Urinary bladder (tissue), 4 donors: ENCODE results near the gene PEAK1. TPM values are rescaled to one million over a fixed set of nuclear protein-coding genes. Genes with fewer than 3 reads are reported as not detected.

Experiments
- DNase-seq: peaks from one replicate; pipeline ENCODE4 v3.0.0-alpha.2; 2015; ENCODE audit errors: extremely low spot score
- H3K27ac ChIP-seq: one replicate; pipeline ENCODE4 v1.5.1; 2013; ENCODE audit warnings: low read depth, mild to moderate bottlenecking, moderate library complexity
- H3K36me3 ChIP-seq: one replicate; pipeline ENCODE4 v1.6.1; 2013; ENCODE audit warnings: mild to moderate bottlenecking, moderate library complexity; ENCODE audit not compliant: insufficient read depth
- H3K4me1 ChIP-seq: one replicate; pipeline ENCODE4 v1.6.1; 2013; ENCODE audit warnings: mild to moderate bottlenecking, moderate library complexity; ENCODE audit not compliant: insufficient read depth
- H3K4me3 ChIP-seq: one replicate; pipeline ENCODE4 v1.5.1; 2013; ENCODE audit warnings: low read depth, low read length
- WGBS: extraction: QIAGEN DNeasy Blood & Tissue Kit; methylation state at CpG from one replicate; pipeline ENCODE4 v1.1.7; 2013; 5-methylcytosine and 5-hydroxymethylcytosine counted together
- polyA plus RNA-seq: library from polyadenylated mRNA; stranded (reverse); fragments of 200-250 nt; gene quantifications from one replicate; pipeline ENCODE4 v1.2.3, GENCODE V29; 2013
- total RNA-seq: library from RNA; depleted of rRNA; stranded (reverse); fragments of >200 nt; gene quantifications from one replicate; pipeline ENCODE4 v1.2.3, GENCODE V29; 2014
- donor health status: healthy with polysubstance abuse.
- donor health status: healthy.

Gene PEAK1
- total and polyA plus RNA-seq, 2 donors: 15.7 to 146 TPM

DNA sequence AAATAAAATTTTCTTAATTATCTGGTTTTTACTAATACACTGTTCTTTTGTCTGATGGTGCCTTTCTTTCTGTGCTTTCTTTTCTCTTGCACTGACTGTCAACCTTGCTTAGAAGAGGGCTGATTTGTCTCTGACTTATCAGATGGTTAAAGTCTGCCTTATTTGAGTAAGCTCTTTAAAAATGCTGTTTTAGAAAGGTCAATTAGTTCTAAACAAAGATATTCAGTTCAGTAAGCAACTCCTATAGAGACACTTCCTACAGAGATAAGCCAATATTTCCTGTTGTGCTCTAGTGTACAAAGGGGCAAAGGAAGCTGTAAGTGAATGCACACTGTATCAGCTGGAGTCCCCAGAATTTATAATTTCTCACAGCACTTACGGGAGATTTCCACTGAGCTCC lies 195.6 kb downstream of the PEAK1 start:
- Histone ChIP-seq H3K4me1 (no peaks in the 10 kb centered on the region), H3K27ac (no peak overlapping the region), H3K36me3 (no peaks in the 10 kb centered on the region), H3K4me3 (no peak overlapping the region)
- WGBS: 69% methylated on average over 1 of the region's 1 CpG
- no peak for DNase-seq

GRCh38 chr15:77221708-77222107 lies 198.2 kb downstream of the PEAK1 start:
- WGBS: 60% methylated on average over 3 of the region's 3 CpGs
- no peak overlapping the region for H3K27ac ChIP-seq
- no peaks in the 10 kb centered on the region for H3K4me1 ChIP-seq
- DNase-seq: no peak
- H3K4me3 ChIP-seq: no peak overlapping the region
- H3K36me3 ChIP-seq: no peaks in the 10 kb centered on the region

- no peak for DNase-seq
- H3K4me3 ChIP-seq: no peak overlapping the region
- H3K27ac ChIP-seq: no peak overlapping the region
- 86% methylated on average over 3 of the region's 3 CpGs for WGBS
- H3K36me3 ChIP-seq: no peaks in the 10 kb centered on the region
- no peaks in the 10 kb centered on the region for H3K4me1 ChIP-seq
Measured at GRCh38 chr15:77221174-77221573, 198.7 kb downstream of the PEAK1 start.

DNA sequence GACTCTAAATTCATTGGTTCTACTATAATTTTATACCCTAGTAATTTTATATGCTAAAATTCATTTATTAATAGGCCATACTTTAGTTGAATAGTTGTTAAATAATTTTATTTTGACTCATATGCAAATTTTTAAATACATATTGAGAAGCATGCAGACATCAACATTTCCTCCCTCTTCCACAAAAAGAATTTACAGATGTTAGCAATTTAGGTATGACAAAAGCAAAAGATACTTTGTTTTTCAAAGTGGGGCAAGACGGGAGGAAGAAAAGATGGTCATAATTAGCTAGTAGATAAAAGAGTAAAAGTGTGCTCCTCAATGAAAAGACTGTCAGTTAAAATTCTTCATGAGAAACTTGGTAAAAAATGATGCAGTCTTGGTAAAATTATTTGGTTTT lies 200.1 kb downstream of the PEAK1 start:
- DNase-seq: no peak
- Histone ChIP-seq H3K27ac (no peak overlapping the region), H3K4me3 (no peak overlapping the region), H3K36me3 (no peaks in the 10 kb centered on the region), H3K4me1 (no peaks in the 10 kb centered on the region)
- WGBS: 97% methylated on average over 1 of the region's 1 CpG

GRCh38 chr15:77209221-77209620 lies 210.7 kb downstream of the PEAK1 start:
- Histone ChIP-seq H3K4me3 (no peak overlapping the region), H3K4me1 (no peaks in the 10 kb centered on the region), H3K27ac (no peak overlapping the region), H3K36me3 (peaks cover 3% of the 10 kb centered on the region)
- WGBS: 89% methylated on average over 2 of the region's 2 CpGs
- DNase-seq: no peak

DNA sequence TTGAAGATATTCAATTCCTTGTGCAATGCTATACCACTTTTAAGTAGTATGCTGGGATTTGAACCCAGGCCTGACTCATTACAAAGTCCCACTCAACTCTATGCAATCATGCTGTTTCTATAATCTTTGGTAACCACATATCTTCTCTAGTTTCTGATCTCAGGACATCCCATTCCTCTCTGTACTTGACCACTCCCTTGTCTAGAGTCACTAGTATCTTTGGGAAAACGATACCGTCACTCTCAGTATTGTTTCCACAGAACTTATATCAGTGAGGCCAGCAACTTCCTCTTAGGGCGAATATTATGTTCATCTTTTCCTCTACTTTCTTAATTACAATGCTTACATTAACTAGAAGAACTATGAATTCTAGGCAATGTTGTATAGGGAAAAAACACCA lies 211.7 kb downstream of the PEAK1 start:
- Histone ChIP-seq H3K36me3 (peaks cover 3% of the 10 kb centered on the region), H3K4me3 (no peak overlapping the region), H3K27ac (no peak overlapping the region), H3K4me1 (no peaks in the 10 kb centered on the region)
- 88% methylated on average over 3 of the region's 3 CpGs for WGBS
- DNase-seq: no peak

- Histone ChIP-seq H3K4me3 (no peak overlapping the region), H3K27ac (no peak overlapping the region), H3K36me3 (peaks cover 4% of the 10 kb centered on the region), H3K4me1 (no peaks in the 10 kb centered on the region)
- no peak for DNase-seq
Measured at GRCh38 chr15:77201665-77202064, 218.2 kb downstream of the PEAK1 start.

- Histone ChIP-seq H3K27ac (no peak overlapping the region), H3K36me3 (peaks cover 4% of the 10 kb centered on the region), H3K4me1 (no peaks in the 10 kb centered on the region), H3K4me3 (no peak overlapping the region)
- DNase-seq: no peak
Measured at GRCh38 chr15:77196381-77196780, 223.5 kb downstream of the PEAK1 start.

- H3K4me3 ChIP-seq: no peak overlapping the region
- no peak for DNase-seq
- no peak overlapping the region for H3K27ac ChIP-seq
- WGBS: 99% methylated on average over 3 of the region's 3 CpGs
- peaks cover 4% of the 10 kb centered on the region for H3K36me3 ChIP-seq
- H3K4me1 ChIP-seq: no peaks in the 10 kb centered on the region
Measured at GRCh38 chr15:77195586-77195985, 224.3 kb downstream of the PEAK1 start.

DNA sequence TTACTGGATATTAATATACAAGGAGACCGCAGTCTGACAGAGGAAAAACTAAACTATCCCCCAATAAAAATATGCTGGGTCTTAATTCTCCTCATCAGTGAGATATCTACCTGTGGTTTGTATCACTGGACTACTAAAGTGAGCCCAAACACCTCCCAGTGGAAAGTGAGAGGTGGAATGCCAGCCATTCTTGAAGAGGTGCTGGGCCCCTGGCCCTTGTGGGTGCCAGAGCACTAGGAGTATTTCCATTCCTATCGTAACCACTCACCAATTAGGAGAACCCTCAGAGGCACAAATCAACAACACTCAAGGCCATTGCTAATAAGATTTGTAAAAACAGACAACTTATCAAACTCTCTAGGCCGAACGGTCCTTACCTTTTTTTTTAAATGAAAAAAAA lies 227.5 kb downstream of the PEAK1 start:
- Histone ChIP-seq H3K36me3 (no peaks in the 10 kb centered on the region), H3K4me1 (no peaks in the 10 kb centered on the region), H3K27ac (no peak overlapping the region), H3K4me3 (no peak overlapping the region)
- WGBS: 96% methylated on average over 4 of the region's 4 CpGs
- no peak for DNase-seq

GRCh38 chr15:77191230-77191834 lies 228.6 kb downstream of the PEAK1 start:
- Histone ChIP-seq H3K4me3 (no peak overlapping the region), H3K4me1 (no peaks in the 10 kb centered on the region), H3K36me3 (no peaks in the 10 kb centered on the region), H3K27ac (no peak overlapping the region)
- 92% methylated on average over 2 of the region's 2 CpGs for WGBS
- DNase-seq: no peak

DNA sequence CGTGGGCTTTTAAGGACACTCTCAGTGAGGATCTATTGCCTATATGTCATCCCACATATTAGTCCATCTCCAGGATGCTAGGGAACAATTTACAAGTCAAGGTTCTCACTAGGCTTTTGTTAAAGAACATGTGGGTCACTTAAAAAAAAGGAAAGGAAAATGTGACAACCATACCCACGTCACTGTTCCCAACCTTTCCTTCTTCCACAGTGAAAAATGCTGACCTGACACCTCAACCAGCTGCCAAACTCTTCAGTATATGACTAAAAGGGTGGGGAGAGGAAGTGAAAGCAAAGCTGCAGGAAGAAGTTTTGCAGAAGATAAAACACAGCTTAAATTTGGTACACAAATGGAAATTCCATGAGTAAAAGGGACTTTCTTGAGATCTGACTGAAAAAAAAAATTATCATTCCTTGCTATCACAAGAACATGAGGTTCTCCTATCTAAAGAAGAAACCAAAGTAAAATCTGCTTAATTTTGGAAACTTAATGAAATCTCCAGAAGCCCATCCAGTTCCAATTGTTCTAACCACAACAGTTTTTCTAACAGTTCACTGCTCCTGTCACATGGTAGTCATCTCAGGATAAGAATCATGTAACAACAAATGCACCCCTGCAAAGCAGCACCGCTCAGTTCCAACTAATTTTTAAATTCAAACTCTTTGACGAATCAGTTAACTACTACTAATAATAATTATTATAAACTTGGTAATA lies 232.0 kb downstream of the PEAK1 start:
- Histone ChIP-seq H3K36me3 (no peaks in the 10 kb centered on the region), H3K27ac (no peak overlapping the region), H3K4me1 (no peaks in the 10 kb centered on the region), H3K4me3 (no peak overlapping the region)
- 62% methylated on average over 4 of the region's 4 CpGs for WGBS
- no peak for DNase-seq

DNA sequence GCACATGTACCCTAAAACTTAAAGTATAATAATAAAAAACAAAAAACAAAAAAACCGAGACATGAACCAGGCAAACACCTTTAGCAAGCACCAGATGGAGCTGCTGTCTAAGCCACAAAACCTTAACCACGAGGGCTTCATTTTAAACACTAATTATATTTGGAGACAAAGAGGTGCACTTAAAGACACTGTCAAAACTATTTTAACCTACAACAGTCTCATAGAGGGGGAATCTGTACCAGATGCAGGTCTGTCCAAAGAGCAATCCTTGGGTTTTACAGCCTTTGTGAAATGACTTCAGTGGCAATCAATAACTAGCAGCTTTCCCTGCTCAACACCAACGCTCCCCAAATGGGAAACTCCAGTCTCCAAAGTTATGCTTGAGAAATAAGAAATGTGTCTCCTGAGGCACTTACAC lies 233.3 kb downstream of the PEAK1 start:
- no peak for DNase-seq
- Histone ChIP-seq H3K27ac (no peak overlapping the region), H3K4me3 (no peak overlapping the region), H3K36me3 (no peaks in the 10 kb centered on the region), H3K4me1 (no peaks in the 10 kb centered on the region)
- WGBS: 54% methylated on average over 3 of the region's 3 CpGs

- DNase-seq: no peak
- WGBS: 90% methylated on average over 2 of the region's 2 CpGs
Measured at GRCh38 chr15:77185242-77185785, 234.6 kb downstream of the PEAK1 start.

More at GRCh38 chr15:77185242-77185785, 234.6 kb downstream of the PEAK1 start:
- Histone ChIP-seq H3K36me3 (no peaks in the 10 kb centered on the region), H3K27ac (no peak overlapping the region), H3K4me3 (no peak overlapping the region), H3K4me1 (no peaks in the 10 kb centered on the region)
